ENCODE results near the gene NOS1AP. TPM values are rescaled to one million over a fixed set of nuclear protein-coding genes. Genes with fewer than 3 reads are reported as not detected.

The NOS1AP gene
- total RNA-seq, 4 donors from 2014 or later: 0.99 to 9.0 (median 4.0) TPM

DNA sequence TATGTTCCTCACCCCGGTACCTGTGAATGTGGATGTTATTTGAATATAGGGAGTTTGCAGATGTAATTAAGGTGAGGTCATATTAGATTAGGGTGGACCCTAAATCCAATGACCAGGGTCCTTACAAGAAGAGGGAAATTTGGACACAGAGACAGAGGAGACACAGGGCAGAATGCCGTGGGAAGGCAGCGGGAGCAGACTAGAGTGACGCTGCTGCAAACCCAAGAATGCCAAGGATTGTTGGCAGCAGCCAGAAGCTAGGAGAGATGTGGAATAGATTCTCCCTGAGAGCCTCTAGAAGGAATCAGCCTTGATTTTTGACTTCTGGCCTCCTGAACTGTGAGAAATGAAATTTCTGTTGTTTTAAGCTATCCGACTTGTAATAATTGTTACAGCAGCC lies 253.5 kb downstream of the NOS1AP start:
- WGBS: 84% methylated on average over 5 of the region's 5 CpGs
- Histone ChIP-seq H3K36me3 (no peaks in the 10 kb centered on the region), H3K9me3 (no peaks in the 10 kb centered on the region), H3K27ac (replicated peaks in 1 of 4) (no peak overlapping the region), H3K4me3 (no peak overlapping the region), H3K4me1 (no peaks in the 10 kb centered on the region), H3K27me3 (no peaks in the 10 kb centered on the region)
- DNase-seq (ENCODE audit: extremely low spot score): no peak
- intact Hi-C loops (cut with DNase I): no loop called here
- TF ChIP-seq POLR2A (IDR thresholded peaks at IDR 0.05; ENCODE audit: low read depth) (no peak), POLR2AphosphoS5 (IDR thresholded peaks at IDR 0.05) (no peak), EP300 (IDR thresholded peaks at IDR 0.05) (no peak)
- TF ChIP-seq, protein P1, sequence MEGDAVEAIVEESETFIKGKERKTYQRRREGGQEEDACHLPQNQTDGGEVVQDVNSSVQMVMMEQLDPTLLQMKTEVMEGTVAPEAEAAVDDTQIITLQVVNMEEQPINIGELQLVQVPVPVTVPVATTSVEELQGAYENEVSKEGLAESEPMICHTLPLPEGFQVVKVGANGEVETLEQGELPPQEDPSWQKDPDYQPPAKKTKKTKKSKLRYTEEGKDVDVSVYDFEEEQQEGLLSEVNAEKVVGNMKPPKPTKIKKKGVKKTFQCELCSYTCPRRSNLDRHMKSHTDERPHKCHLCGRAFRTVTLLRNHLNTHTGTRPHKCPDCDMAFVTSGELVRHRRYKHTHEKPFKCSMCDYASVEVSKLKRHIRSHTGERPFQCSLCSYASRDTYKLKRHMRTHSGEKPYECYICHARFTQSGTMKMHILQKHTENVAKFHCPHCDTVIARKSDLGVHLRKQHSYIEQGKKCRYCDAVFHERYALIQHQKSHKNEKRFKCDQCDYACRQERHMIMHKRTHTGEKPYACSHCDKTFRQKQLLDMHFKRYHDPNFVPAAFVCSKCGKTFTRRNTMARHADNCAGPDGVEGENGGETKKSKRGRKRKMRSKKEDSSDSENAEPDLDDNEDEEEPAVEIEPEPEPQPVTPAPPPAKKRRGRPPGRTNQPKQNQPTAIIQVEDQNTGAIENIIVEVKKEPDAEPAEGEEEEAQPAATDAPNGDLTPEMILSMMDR (IDR thresholded peaks at IDR 0.05): no peak

DNA sequence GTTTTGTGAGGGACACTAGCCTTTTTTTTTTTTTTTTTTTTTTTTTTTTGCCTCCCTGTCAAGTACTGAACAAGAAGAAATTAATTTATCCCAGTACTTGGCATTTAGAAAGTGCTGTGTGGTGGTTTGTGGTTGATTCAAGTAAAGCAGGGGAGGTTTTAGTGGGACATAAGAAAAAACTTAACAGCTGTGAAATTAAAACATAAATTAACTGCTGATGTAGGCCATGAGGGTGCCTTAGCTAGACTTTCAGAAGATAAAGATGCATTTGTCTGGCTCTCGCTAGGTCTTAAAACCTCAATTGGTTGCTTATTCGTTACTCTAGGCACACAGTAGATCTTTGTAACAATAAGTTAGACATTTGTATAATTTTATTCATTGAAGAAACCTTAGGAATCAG lies 254.9 kb downstream of the NOS1AP start:
- Histone ChIP-seq H3K27me3 (no peaks in the 10 kb centered on the region), H3K4me3 (no peak overlapping the region), H3K27ac (replicated peaks in 1 of 4) (no peak overlapping the region), H3K4me1 (no peaks in the 10 kb centered on the region), H3K9me3 (no peaks in the 10 kb centered on the region), H3K36me3 (no peaks in the 10 kb centered on the region)
- TF ChIP-seq POLR2AphosphoS5 (IDR thresholded peaks at IDR 0.05) (no peak), EP300 (IDR thresholded peaks at IDR 0.05) (no peak), POLR2A (IDR thresholded peaks at IDR 0.05; ENCODE audit: low read depth) (no peak)
- TF ChIP-seq, protein P1 (IDR thresholded peaks at IDR 0.05): no peak
- intact Hi-C loops (cut with DNase I): no loop called here
- DNase-seq (ENCODE audit: extremely low spot score): no peak
- WGBS: 91% methylated on average over 2 of the region's 2 CpGs

DNA sequence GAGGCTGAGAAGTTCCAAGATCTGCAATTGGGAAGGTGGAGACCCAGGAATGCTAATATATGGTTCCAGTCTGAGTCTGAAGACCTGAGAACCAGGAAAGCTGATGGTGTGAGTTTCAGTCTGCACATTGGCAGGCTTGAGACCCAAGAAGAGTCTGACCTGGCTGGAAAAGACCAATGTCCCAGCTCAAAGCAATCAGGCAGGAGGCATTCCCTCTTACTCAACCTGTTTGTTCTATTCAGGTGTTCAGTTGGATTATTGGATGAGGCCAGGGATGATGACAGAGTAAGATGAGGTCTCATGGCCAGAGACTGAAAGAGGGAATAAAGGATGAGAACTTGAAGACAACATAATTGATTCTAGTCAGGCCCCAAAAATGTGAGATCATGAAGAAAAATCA lies 257.1 kb downstream of the NOS1AP start:
- no peak for DNase-seq (ENCODE audit: extremely low spot score)
- no peak for TF ChIP-seq POLR2AphosphoS5 (IDR thresholded peaks at IDR 0.05)
- Histone ChIP-seq H3K27me3 (no peaks in the 10 kb centered on the region), H3K9me3 (no peaks in the 10 kb centered on the region), H3K4me1 (no peaks in the 10 kb centered on the region), H3K4me3 (no peak overlapping the region), H3K36me3 (no peaks in the 10 kb centered on the region), H3K27ac (replicated peaks in 1 of 4) (no peak overlapping the region)
- intact Hi-C loops (cut with DNase I): no loop called here

DNA sequence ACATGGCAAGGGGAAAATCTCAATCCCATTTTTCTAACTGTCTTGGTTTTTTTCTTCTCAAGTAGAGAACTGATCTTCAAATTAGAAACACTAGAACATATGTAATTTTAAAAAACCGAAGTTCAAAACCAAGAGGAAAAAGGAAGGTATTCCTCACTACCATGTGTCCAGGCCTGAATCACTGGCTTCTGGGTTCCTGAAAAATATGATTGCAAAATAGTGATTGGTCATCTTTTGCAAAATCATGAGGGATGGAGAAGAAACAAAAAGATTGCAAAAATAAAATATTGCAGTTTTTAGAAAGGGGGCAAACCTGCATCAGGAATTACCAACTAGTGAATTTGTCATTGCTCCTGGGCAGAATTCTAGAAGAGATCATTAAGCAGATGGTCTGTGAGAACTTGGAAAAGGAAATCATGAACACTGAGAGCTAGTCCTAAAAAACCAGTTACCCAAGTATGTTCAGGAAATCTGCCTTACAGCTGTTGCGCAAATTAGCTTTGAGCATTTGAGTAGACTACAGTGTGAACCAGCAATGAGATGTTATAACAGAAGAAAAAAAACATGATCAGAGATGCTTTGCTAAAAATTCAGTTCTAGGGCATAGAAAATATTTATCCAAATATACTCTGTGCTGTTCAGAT lies 257.8 kb downstream of the NOS1AP start:
- H3K9me3 ChIP-seq: no peaks in the 10 kb centered on the region
- no peak overlapping the region for H3K27ac ChIP-seq (replicated peaks in 1 of 4)
- no peaks in the 10 kb centered on the region for H3K27me3 ChIP-seq
- no peak for DNase-seq (ENCODE audit: extremely low spot score)
- H3K36me3 ChIP-seq: no peaks in the 10 kb centered on the region
- no peak for TF ChIP-seq EP300 (IDR thresholded peaks at IDR 0.05)
- no peak for TF ChIP-seq POLR2AphosphoS5 (IDR thresholded peaks at IDR 0.05)
- no peak for TF ChIP-seq POLR2A (IDR thresholded peaks at IDR 0.05; ENCODE audit: low read depth)
- no peak overlapping the region for H3K4me3 ChIP-seq
- H3K4me1 ChIP-seq: no peaks in the 10 kb centered on the region
- WGBS: 74% methylated on average over 2 of the region's 2 CpGs
- intact Hi-C loops (cut with DNase I): no loop called here

DNA sequence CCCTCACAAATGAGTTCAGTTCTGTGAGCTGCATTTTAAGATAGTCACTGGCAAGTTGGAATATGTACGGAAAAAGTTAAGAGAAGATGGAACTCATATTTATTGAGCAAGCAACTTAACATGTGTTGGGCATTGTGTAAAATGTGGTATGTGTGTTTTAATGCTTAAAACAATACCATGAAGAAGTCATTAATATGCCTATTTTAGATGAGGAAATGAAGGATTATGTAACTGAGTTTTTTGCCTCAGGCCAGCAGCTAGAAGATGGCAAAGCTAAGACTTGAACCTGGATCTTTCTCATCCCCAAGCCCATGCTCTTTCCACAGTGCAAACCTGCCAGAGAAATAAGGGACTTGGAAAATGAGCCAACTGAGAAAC lies 258.3 kb downstream of the NOS1AP start:
- Histone ChIP-seq H3K36me3 (no peaks in the 10 kb centered on the region), H3K4me3 (no peak overlapping the region), H3K9me3 (no peaks in the 10 kb centered on the region), H3K27me3 (no peaks in the 10 kb centered on the region), H3K4me1 (no peaks in the 10 kb centered on the region), H3K27ac (replicated peaks in 1 of 4) (no peak overlapping the region)
- intact Hi-C loops (cut with DNase I): no loop called here
- DNase-seq (ENCODE audit: extremely low spot score): no peak
- WGBS: 90% methylated on average over 1 of the region's 1 CpG
- TF ChIP-seq POLR2A (IDR thresholded peaks at IDR 0.05; ENCODE audit: low read depth): no peak
- TF ChIP-seq, protein P1 (IDR thresholded peaks at IDR 0.05): no peak
- no peak for TF ChIP-seq POLR2AphosphoS5 (IDR thresholded peaks at IDR 0.05)
- TF ChIP-seq EP300 (IDR thresholded peaks at IDR 0.05): no peak

DNA sequence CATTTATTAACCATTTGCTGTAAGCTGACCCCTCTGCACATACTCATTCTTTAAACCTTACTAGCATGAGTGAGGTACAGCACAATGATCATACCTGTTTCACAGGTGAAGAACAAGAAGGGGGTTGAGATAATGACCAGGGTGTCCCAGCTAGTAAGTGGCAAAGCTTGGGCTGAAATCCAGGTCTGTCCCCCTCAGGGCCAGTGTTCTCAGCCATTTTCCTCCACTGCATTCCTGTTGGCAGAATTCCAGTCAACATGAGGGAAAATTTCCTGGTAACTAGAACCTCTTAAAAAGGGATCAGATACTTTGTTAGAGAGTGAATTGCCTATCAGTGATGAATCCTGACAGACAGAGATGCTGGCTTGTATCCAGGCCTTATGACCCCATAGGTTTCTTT lies 259.0 kb downstream of the NOS1AP start:
- no peak for DNase-seq (ENCODE audit: extremely low spot score)
- TF ChIP-seq POLR2AphosphoS5 (IDR thresholded peaks at IDR 0.05): no peak
- TF ChIP-seq EP300 (IDR thresholded peaks at IDR 0.05): no peak
- TF ChIP-seq, protein P1 (IDR thresholded peaks at IDR 0.05): no peak
- no peak for TF ChIP-seq POLR2A (IDR thresholded peaks at IDR 0.05; ENCODE audit: low read depth)

More for the DNA sequence above, 259.0 kb downstream of the NOS1AP start:
- Histone ChIP-seq H3K4me1 (no peaks in the 10 kb centered on the region), H3K9me3 (no peaks in the 10 kb centered on the region), H3K36me3 (no peaks in the 10 kb centered on the region), H3K4me3 (no peak overlapping the region), H3K27ac (replicated peaks in 1 of 4) (no peak overlapping the region), H3K27me3 (no peaks in the 10 kb centered on the region)
- intact Hi-C loops (cut with DNase I): no loop called here

All from esophagus muscularis mucosa (tissue), 4 donors.